Measurements from ENCODE around the gene ZMYM5.

DNA sequence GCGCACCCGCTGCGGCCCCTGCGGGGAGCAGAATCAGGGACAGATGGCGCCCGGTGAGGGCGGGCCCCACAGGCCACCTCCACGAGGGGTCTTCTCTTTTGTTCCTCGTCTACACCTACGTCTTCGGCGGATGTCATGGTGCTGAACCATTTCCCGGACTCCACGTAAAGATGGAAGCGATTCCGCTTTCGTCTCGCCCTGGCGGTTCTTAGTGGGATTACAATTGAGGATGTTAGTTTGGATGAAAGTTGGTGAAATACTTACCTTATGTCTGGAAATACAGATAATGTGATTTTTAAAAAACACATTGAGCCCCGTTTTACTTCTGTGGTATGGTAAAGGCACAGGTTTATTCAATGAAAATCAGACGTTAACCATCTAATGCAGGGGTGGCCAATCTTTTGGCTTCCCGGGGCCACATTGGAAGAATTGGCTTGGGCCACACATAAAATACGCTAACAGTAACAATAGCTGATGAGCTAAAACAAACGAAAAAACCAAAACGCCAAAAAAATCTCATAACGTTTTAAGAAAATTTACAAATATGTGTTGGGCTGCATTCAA, 1.4 kb upstream of the ZMYM5 start:
- TF ChIP-seq BHLHE40 (IDR thresholded peaks at IDR 0.05; ENCODE audit: borderline replicate concordance) (no peak), SUZ12 (IDR thresholded peaks at IDR 0.05) (no peak), TARDBP (IDR thresholded peaks at IDR 0.05) (no peak), SP1 (IDR thresholded peaks at IDR 0.05) (no peak), FOXM1 (IDR thresholded peaks at IDR 0.05; ENCODE audit: borderline replicate concordance) (no peak), ZNF384 (IDR thresholded peaks at IDR 0.05) (no peak), ARNT (IDR thresholded peaks at IDR 0.05) (no peak), NFRKB (IDR thresholded peaks at IDR 0.05) (no peak), FOXK2 (IDR thresholded peaks at IDR 0.05) (no peak), HDGF (IDR thresholded peaks at IDR 0.05; ENCODE audit: borderline replicate concordance) (no peak), LEF1 (IDR thresholded peaks at IDR 0.05; ENCODE audit: borderline replicate concordance) (no peak), FOXA1 (IDR thresholded peaks at IDR 0.05) (no peak)
- TF ChIP-seq, protein P1, sequence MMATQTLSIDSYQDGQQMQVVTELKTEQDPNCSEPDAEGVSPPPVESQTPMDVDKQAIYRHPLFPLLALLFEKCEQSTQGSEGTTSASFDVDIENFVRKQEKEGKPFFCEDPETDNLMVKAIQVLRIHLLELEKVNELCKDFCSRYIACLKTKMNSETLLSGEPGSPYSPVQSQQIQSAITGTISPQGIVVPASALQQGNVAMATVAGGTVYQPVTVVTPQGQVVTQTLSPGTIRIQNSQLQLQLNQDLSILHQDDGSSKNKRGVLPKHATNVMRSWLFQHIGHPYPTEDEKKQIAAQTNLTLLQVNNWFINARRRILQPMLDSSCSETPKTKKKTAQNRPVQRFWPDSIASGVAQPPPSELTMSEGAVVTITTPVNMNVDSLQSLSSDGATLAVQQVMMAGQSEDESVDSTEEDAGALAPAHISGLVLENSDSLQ (IDR thresholded peaks at IDR 0.05) = no peak
